Activated CD4-positive, alpha-beta T cell treated with anti-CD3 and anti-CD28 coated beads for 24 hours (primary cell): ENCODE results near the gene SPTBN5.
A peak's percentile ranks its signal among the peaks of the same experiment; 100 is the strongest.

Source experiments
- DNase-seq, 2 donors: peaks; one replicate each; pipeline ENCODE4 v3.0.0-alpha.2; 2020; ENCODE audit warnings: low read depth in 2 of 2

SPTBN5 gene

DNA sequence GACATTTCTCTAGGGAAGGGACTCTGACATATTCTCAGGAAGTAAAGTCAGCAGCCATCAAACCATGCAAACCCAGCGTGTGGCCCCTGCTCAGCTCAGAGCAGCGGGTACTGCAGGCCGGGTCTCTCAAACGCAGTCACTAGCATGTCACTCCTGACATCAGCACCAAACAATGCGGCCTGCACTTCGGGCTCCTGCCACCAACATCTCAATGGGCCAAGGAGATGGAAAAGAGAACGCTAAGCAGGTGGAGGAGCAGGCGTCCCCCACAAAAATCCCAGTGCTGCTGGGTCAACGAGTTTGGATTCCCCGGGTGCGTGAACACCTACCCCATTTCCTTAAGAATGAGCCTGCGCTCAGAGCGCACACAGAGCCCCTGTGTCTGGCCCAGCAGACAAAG is 9.9 kb upstream of the SPTBN5 start:
- no peak for DNase-seq

DNA sequence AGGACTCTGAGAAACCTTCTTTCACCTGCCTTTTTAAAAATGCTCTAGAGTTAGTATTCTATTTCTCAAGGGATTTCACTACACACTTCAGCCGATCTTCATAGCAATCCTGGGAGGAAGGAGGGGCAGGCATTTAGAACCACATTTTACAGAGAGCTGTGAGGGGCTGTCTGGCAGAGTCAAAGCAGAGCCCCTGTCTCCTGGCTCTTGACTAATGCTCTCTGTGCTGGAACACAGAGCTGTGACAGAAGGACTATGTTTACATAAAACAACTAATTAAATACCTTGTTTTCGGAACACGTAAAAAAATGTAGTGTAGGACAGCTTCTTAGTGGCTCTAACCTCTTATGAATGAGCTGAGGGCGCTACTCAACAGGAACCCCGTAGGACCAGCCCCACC is 7.6 kb upstream of the SPTBN5 start:
- no peak for DNase-seq

DNA sequence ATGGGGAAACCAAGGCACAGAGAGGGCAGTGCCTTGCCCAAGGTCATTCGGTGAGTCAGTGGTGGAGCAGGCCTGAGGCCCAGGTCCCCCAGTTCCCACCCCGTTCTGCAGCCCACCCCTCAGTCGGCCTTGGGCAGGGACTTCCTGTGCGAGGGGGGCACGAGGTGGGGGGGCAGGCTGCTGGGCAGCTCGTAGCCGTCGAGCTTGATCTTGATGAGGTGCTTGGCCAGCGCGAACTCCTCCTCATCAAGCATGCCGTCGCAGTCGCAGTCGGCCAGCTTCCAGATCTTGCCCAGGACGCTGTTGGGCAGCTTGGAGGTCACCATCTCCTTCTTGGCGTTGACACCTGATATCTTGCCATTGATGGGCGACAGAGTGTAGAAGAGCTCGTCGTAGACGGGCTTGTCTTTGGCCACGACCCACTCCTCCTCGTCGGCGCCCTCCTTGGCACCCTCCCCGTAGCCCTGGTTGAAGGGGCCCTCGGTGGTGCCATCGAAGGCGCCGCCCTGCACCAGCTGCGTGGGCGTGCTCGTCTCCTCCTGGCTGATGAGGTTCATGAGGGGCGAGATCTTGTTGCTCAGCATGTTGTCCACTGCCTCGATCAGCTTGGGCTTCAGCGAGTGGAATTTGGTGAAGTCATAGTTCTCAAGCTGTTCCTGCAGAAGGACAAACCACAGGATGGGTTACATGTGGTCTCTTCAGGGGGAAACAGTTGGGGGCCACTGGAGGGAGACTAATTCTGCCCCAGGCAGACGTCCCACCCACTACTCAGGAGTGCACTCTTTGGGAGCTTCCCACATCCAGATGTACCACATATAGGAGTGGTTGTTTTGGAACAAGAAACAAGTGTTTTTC is 6.9 kb upstream of the SPTBN5 start:
- DNase-seq = no peak

DNA sequence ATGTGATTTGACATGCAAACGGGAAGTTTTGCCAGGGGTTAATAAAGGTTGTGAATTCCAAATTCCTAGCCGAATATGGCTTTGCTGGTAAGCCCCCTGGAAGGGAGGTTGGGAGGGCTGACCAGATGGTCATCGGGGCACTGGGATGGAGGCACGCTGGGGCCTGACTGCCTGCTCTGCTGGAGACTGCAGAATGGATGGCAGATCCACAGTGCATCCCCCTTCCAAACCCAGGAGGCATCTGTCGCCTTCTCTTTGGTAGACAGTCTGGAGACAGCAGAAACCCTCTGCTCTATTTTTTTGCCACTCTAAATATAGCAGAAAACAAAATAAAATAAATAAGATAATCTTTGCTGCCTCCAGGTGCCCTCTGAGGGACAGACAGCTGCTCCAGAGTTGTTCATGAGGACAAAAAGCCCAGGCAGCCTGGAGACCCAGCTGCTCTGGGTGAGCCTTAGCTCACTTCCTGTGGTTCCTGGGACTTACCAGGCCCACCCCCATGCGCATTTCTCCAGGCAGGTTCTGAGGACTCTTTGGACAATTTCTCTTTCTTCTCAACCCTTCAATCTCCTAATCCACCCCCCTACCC is 6.1 kb upstream of the SPTBN5 start:
- DNase-seq = no peak

DNA sequence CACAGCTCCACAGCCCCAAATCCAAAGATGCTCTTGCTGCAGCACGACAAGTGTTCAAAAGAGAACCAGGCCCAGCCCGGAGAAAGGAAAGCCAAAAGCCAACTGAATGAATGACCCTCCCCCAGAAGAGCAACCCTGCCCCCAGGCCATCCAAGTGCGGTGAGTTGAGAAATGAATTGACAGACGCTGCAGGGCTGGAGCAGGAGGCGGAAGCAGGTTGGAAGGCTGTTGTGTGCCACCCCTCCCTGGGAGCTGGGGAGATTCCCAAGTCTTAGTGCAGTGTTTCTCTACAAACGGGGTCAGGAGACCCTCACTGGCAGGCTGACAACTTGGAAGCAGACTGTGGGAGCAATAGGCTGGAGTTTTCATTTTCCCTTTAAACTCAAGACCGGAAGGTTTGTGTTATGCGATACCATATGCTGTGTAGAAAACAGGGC is 3.5 kb upstream of the SPTBN5 start:
- no peak for DNase-seq

DNA sequence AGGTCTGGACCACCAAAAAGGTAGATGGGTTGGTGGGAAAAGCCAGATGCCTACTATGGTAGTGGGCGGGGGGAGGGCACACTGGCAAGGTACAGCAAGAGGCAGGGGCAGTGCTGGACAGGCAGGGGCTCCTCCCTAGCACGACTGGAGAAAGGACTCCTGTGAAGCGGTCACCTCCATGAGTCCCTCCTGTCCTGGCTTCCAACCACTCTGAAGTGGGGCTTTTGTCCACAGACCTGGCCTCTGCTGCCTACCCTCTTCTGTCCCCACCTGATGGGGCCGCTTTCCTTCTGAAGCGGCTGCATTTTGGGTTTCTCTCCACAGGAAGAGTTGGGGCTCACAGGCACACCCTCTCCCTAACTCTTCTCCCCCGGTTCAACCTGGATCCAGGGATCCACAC is 2.7 kb upstream of the SPTBN5 start:
- DNase-seq = no peak

DNA sequence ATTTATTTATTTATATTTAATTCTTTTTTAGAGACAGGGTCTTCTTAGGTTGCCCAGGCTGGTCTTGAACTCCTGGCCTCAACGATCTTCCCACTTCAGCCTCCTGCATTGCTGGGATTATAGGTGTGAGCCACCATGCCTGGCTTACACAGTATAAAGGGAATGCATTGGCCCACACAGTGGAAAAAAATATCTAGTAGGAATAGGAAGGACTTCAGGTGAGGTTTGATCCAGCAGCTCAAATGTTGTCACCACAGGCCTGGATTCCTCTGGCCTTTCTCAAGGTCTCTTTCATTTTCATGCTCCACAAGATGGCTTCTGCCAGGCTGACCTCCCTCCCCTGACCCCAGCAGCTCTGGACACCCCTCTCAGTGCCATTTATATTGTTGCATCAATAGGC is 2.1 kb upstream of the SPTBN5 start:
- DNase-seq = no peak

DNA sequence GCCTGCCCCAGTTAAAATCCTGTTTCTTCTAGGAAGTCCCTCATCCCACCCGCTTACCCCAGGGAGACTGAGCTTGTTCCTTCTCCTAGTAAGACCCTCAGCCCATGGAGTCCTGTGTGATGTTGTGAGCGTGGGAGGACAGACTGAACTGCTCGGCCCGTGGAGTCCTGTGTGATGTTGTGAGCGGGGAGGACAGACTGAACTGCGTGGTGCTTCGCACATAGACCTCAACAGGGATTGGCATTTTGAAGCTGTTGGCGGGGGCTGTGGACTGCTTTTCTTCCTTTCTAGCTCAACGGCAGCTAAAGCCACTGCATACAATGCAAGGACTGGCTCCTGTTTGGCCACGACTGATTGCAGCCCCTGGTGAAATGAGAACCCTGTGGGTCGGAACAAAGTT is 1.6 kb upstream of the SPTBN5 start:
- no peak for DNase-seq

DNA sequence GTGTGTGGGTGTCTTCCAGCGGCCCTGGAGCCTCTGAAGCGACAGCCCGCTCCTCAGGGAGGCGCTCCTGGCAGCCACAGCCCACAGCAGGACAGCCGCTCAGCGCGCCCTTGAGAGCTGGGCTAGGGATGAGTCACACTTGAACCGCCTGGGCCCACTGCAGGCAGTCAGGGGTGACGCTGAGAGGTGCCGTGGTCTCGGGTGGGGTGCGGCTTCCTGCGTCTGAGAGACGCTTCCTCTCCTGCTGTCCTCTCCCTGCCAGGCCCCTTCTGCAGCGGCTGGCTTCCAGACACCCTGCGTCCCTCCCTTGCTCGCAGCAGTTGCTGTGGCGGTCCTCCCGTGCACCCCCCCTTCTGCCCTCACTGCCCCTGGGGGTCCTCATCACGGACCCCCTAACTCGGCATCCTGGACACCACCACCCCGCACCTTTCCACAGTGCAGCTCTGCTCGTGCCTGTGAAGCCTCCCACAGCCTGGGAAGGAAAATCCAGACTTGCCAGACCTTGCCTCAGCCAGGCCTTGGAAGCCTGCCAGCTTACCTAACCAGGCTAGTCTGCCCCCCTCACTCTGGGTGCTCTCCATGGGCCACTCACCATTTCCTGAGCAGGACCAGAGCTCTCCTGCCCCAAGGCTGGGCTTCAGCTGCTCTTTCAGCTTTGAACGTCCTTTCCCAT is 1.1 kb upstream of the SPTBN5 start:
- DNase-seq = peak; percentile 35 to 50

DNA sequence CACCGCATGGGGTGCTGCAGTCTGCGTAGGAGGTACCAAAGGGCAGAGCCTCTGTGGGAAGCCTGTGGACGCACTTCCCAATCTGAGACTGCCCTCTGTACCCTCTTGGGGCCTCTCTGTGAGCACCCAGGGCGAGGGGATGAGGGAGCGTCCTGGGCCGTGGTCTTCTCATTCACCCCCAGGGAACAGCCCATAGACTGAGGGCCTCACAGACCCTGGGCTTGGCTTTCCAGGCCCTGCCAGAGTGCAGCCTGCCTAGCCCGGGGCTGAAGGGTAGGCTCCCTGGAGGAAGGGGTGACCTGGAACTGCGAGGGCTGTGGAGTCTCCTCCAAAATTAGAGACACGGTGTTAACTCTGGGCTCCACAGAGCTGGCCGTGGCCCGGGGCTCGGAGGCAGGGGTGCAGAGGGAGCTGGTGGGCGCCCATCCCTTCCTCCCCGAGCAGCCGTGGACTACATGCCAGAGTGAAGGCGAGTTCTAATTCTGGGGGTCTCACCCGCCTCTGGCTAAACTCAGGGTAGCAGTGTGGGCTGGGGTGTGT is 468 bp upstream of the SPTBN5 start:
- DNase-seq = no peak

DNA sequence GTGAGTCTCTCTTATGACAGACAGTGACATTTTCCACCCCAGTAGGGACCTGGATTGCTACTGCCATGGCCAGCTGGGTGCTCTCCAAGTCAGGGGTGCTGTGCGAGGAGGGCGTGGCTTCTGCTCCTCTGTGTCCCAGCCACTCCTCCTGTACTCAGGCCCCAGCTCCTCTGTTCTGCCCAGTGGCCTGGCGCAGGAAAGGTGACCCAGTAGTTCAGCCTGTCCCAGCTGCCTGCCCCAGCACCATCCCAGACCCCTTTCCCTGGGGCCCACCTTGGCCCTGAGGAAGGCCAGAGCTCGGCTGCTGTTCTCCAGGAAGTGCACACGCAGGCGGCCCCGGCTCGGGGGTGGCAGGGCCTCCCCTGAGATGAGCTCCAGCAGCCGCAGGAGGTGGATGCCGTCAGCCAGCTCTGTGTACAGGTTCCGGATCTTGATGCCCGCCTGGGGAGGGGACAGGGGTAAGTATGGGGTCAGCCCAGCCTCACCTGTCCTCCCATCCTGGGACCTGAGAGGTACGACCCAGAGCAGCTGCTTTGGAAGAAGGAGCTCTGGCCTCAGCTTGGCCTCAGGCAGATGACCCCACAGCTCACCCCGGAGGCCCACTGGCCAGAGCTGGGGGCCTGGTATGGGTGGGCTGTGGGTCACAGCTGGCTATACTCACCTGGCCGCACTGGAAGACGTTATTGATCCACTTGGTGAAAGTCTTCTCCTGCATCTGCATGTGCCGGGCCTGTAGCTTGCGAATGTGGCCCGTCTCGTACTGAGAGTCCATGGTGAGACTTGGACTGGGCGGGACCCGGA is 1.0 kb downstream of the SPTBN5 start:
- peak in 1 of 2 donors; percentile 6 for DNase-seq

DNA sequence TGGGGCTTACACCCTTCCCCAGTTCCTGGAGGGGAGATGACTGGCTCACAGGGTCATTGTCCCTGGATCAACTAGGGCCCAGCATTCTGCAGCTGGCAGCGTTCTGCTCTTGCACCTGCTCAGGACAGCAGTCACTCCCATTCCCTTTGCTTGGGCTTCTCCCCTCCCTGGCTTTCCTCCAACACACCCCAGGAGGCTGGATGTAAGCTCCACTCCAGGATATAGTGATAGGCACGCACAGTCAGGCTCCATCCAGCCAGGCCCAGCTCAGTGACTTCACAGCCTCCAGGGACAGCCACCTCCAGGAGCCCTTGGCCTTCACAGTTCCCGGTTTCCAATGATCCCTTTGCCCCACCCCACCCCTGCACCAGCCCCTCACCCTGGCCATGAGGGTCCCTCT is 1.9 kb downstream of the SPTBN5 start:
- no peak for DNase-seq

DNA sequence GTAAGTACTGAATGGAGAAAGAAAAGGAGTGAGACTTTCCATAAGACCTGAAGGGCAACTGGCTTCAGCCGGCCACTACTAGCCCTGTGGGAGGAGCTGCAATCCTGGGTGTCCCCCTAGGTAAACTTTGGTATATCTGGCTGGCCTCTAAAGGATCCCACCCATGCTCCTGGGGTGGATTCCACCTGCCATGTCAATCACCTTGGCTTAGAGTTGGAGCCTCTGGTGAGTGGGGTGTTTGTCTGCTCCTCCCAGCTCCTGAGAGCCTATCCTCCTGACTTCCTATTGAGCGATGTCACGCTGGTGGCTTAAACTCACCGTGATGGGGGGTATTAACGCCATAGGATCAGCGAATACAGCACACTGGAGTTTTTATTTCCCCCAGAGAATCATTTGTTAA is 2.6 kb downstream of the SPTBN5 start:
- DNase-seq = no peak

DNA sequence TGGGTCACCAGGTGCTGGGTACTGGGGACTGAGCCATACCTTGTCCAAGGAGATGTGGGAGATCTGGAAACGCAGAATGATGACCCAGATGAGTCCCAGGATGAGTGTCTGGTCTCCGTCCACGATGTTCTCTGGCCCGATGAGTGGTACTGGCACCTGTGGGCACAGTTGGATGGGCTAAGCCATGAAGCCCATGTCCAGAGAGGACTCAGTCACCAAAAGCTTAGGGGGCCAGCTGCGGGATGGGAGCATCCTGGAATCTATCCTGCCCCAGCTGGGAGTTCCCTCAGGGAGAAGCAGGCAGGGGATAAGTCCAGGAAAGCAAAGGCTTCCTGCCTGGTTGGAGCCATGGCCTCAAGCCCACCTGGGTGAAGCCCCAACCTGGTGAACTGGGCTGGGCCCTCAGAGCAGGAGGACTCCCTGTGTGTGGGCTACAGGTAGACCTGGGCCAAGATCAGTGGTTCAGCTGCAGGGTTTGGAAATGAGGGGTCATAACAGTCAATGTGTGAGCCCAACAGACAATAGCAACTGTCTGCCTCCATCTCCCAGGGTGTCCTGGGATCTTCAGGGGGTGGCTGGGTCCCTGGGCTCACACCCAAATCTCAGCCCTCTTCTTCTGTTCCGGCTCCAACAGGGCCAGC is 3.7 kb downstream of the SPTBN5 start:
- no peak for DNase-seq

DNA sequence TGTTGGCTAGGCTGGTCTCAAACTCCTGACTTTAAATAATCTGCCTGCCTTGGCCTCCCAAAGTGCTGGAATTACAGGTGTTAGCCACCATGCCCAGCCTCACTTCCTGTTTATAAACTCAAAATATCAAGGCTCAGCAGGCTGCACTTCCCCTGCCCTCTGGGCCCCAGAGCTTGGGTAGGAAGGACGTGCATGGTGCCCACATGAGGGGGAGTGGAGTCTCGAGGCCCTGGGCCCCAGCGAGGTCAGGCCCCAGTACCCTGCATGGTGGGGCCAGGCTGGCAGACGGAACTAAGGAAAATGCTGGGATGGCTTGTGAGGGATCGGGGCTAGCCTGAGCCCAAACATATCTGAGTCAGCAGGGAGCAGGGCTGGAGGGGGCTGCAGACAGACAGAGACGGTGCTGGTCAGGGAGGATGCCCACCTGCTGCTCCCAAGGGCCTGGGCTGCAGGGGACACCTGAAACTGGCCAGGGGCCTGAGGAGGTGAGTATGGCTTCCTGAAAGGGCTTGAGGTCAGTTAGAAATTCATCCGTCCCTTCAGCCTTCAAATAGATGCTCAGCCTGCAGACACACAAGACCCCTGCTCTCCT is 5.1 kb downstream of the SPTBN5 start:
- DNase-seq = no peak

DNA sequence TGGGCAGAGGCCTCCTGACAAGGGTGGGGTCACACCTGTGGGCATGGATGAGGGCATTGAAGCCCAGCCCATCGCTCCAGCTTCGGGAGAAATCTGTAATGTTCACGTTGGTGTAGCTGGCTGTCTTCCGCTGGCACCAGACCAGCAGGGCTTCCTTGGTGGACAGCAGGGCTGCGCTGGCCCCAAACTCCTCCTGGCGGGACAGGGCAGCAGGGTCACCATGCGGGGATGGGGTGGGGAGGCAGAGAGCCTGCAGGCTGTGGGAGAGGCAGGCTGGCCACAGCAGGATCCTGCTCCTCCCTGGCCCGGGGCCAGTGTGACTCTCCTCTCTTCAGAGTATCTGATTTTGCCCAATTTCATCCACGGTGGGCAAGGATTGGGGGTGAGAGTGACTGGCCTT is 6.0 kb downstream of the SPTBN5 start:
- no peak for DNase-seq

DNA sequence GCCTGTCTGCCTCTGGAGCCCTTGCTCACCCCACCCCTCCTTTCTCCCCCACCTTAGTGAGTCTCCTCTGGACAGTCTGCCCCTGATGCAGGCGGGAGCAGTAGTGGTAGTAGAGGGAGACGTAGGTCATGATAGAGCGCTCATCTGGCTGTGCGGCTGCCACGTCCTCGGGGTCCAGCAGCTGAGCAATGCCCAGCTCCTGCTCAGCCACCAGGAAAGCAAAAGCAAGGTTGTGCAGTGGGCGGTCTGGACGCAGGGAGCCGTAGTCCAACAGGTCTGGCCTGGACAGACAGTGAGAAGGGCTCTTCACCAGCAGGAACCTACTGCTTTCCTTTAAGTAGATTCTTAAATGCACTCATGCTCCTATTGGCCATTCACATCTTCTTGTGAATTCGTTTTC is 6.7 kb downstream of the SPTBN5 start:
- DNase-seq = no peak

DNA sequence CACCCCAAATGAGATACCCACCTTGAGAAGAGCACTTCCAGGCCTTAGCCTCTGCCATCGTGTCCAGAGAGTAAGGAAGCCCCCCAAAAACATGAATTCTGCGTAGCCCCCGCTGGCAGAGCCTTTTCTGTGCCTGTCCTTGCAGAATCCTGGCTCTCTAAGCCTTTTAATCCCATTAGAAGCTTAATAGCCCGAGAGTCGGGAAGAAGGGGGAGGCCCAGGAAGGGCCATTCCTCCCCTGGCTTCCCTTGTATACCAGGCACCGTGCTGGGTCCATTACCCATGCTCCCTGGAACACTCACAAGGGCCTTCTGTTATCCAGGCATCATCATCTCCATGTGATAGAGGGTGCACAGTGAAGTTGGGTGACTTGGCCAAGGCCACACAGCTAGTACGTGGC is 7.1 kb downstream of the SPTBN5 start:
- no peak for DNase-seq

DNA sequence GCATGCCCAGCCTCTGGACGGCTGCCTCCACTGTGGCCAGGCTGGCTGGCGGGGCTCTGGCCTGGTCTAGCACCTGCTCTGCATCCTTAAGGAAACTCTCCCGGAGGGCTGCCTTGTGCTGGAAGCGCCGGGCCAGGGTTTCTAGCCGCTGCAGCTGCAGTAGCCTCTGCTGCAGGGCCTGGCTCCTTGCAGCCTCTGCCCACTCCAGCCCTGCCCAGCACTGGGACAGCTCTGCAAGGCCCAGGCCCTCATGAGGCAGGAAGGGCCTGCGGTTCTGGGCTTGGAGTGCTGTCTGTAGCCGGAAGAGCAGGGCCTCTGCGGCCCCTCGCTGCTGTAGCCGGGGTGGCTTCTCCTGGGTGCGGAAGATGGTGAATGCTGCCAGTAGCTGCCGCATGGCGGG is 8.0 kb downstream of the SPTBN5 start:
- no peak for DNase-seq

DNA sequence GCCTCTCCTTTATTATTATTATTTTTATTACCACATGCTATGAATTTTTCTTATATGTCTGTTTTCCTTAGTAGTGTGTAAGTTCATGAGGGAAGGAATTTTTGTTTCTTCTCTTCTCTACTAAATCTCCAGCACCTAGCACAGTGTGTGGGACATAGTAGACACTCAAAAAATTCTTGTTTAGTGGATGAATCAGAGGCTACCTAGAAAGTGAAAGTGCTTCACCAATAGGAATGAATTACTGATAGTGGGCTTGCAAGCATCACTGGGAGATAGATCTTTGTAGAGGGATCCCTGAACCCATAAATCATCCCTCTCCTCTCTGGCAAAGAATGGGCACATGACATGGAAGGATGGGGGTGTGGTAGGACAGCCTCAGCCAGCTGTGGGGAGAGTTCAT is 8.5 kb downstream of the SPTBN5 start:
- no peak for DNase-seq

DNA sequence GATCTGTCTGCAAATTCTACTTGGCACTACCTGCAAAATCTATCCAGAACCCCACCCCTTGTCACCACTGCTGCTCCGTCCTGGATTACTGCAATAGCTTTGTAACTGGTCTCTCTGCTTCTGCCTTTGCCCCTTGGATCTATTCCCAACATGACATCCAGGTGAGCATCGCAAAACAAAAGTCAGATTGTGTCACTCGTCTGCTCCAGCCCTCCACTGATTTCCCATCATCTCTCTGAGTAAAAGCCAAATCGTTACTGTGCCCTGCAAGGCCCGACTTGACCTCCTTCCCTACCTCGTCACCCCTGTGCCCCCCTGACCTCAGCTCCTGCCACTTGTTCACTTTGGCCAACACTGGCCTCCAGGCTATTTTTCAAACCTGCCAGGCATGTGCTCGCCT is 9.4 kb downstream of the SPTBN5 start:
- DNase-seq = no peak
